ENCODE measurements around the gene BLID. TPM values are rescaled to one million over a fixed set of nuclear protein-coding genes. Genes with fewer than 3 reads are reported as not detected.

Gene BLID
- total RNA-seq, 1 donor from 2014 or later = 0.36 TPM

DNA sequence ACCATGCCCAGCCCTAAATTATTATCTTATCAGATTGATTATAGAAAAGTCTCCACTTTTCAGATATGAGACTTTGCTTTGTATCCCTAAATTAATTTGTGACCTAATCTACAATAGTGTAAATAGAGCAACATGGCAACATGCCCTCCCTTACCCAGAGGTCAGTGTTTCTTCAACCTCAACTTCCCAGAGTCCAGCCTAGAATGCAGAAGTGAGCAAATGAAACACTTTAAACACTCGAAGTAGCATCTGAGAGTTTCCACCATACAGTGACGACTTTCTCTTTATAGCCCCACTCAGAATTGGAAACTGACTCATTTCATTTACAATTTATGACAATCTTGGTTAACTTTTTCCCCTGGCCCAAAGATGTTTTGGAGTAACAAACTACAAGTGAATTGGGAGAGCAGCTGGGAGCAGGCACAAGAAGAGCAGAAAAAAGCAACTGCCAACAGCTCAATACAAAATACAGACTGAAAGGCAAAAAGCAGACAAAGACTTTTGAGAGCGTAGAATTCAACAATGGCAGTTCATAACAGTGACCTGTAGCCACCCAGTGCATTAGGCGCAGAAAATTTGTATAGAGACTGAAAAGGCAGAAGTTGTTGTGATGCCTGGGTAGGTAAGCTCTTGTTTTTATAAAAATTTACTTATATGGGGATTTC is 10.1 kb upstream of the BLID start:
- Histone ChIP-seq H3K9me3 (replicated peaks) (no peaks in the 10 kb centered on the region), H3K4me3 (no peak overlapping the region), H3K36me3 (no peaks in the 10 kb centered on the region), H3K27me3 (ENCODE audit: low read depth) (no peaks in the 10 kb centered on the region), H3K4me1 (no peaks in the 10 kb centered on the region), H3K27ac (replicated peaks) (no peak overlapping the region)
- TF ChIP-seq, protein P1, sequence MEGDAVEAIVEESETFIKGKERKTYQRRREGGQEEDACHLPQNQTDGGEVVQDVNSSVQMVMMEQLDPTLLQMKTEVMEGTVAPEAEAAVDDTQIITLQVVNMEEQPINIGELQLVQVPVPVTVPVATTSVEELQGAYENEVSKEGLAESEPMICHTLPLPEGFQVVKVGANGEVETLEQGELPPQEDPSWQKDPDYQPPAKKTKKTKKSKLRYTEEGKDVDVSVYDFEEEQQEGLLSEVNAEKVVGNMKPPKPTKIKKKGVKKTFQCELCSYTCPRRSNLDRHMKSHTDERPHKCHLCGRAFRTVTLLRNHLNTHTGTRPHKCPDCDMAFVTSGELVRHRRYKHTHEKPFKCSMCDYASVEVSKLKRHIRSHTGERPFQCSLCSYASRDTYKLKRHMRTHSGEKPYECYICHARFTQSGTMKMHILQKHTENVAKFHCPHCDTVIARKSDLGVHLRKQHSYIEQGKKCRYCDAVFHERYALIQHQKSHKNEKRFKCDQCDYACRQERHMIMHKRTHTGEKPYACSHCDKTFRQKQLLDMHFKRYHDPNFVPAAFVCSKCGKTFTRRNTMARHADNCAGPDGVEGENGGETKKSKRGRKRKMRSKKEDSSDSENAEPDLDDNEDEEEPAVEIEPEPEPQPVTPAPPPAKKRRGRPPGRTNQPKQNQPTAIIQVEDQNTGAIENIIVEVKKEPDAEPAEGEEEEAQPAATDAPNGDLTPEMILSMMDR (IDR thresholded peaks at IDR 0.05; ENCODE audit: borderline replicate concordance) = no peak
- intact Hi-C loops (cut with micrococcal nuclease) = no loop called here
- DNase-seq = no peak

DNA sequence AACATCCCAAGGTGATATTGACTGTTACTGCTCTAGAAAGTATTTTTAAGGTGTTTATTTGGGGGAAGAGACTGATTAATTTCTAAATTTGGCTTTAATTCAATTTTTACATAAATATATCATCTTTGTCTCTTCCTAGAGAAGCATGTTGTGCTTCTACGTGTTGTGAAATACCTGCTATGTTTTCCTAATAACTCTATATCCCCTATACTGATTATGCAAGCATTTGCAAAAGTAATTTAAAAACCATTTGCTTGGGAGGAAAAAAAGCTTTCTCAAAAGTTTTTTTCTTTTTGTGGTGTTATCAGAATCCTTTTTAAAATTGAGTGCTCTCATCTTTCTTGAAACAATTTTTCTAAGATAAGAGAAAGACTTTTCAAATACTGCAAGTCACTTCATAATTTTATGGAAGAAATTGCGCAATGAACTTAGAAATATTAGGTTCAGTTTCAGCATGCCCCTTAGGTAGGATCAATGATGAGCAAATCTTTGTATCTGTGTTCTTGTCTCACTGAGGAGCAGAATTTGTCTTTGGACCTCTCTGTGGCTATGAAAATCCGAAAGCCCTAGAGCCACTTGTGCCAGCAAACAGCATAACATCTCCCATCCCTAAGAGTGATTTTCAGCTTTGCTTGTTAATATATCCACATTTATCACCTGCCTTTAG is 7.4 kb upstream of the BLID start:
- TF ChIP-seq, protein P1 (IDR thresholded peaks at IDR 0.05; ENCODE audit: borderline replicate concordance) = no peak
- Histone ChIP-seq H3K4me3 (no peak overlapping the region), H3K4me1 (no peaks in the 10 kb centered on the region), H3K36me3 (no peaks in the 10 kb centered on the region), H3K27me3 (ENCODE audit: low read depth) (no peaks in the 10 kb centered on the region), H3K27ac (replicated peaks) (no peak overlapping the region), H3K9me3 (replicated peaks) (no peaks in the 10 kb centered on the region)
- intact Hi-C loops (cut with micrococcal nuclease) = no loop called here
- DNase-seq = no peak

DNA sequence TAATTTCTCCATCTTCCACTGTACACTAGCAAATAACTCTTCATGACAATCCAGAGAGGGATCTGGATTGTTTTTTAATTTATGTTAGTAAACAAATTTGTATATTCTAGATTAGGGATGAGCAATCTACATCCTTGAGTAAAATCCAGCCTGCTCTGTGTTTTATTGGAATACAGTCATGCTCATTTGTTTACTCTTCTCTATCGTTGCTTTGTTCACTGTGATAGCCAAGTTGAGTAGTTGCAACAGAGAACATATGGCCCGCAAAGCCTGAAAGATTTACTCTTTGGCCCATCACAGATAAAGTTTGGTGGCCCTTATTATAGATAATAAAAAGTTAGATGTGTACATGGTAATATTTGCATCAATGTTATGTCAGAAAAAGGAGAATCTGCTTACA is 6.2 kb upstream of the BLID start:
- no peaks in the 10 kb centered on the region for H3K36me3 ChIP-seq
- TF ChIP-seq, protein P1 (IDR thresholded peaks at IDR 0.05; ENCODE audit: borderline replicate concordance) = no peak
- no peak overlapping the region for H3K4me3 ChIP-seq
- no peak overlapping the region for H3K27ac ChIP-seq (replicated peaks)
- intact Hi-C loops (cut with micrococcal nuclease) = no loop called here
- no peaks in the 10 kb centered on the region for H3K9me3 ChIP-seq (replicated peaks)
- no peak for DNase-seq
- no peaks in the 10 kb centered on the region for H3K4me1 ChIP-seq
- H3K27me3 ChIP-seq (ENCODE audit: low read depth) = no peaks in the 10 kb centered on the region

DNA sequence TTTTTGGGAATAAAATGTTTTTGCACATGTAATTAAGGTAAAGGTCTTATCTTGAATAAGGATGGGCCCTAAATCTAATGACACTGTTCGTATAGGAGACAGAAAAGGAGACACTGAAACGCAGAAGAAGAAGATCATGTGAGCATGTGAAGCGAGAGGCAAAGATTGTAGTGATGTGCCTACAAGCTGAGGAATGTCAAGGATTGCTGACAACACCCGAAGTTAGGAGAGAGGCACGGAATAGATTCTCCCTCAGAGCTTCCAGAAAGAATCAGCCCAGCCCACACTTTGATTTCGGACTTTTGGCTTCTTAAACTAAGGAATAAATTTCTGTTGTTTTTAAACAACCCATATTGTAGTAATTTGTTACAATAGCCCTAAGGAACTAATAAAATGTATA is 4.1 kb upstream of the BLID start:
- TF ChIP-seq, protein P1 (IDR thresholded peaks at IDR 0.05; ENCODE audit: borderline replicate concordance) = no peak
- no peak overlapping the region for H3K4me3 ChIP-seq
- no peaks in the 10 kb centered on the region for H3K27me3 ChIP-seq (ENCODE audit: low read depth)
- no peaks in the 10 kb centered on the region for H3K36me3 ChIP-seq
- intact Hi-C loops (cut with micrococcal nuclease) = no loop called here
- no peak overlapping the region for H3K27ac ChIP-seq (replicated peaks)
- H3K9me3 ChIP-seq (replicated peaks) = no peaks in the 10 kb centered on the region
- H3K4me1 ChIP-seq = peaks cover 4% of the 10 kb centered on the region
- no peak for DNase-seq

DNA sequence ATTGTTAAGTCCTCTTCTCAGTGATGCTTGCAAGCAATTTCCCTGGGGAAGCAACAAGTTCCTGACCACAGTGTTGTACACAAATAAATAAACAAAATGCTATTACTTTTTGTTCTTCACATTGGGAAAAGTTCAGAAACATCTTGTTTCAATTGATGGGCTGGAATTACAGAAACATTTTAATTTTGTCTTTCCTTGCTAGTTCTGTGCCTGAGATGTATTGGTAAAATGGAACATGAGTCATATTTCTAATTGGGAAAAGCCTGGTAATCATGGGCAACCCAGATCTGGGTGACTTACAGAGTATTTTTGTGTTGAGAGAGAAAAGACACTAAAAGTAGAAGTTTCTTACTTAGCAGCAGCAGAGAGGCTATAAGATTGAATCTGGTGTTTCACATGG is 576 bp upstream of the BLID start:
- no peak overlapping the region for H3K4me3 ChIP-seq
- H3K36me3 ChIP-seq = no peaks in the 10 kb centered on the region
- H3K27ac ChIP-seq (replicated peaks) = no peak overlapping the region
- TF ChIP-seq, protein P1 (IDR thresholded peaks at IDR 0.05; ENCODE audit: borderline replicate concordance) = no peak
- no peaks in the 10 kb centered on the region for H3K9me3 ChIP-seq (replicated peaks)
- H3K27me3 ChIP-seq (ENCODE audit: low read depth) = no peaks in the 10 kb centered on the region
- H3K4me1 ChIP-seq = peaks cover 5% of the 10 kb centered on the region
- DNase-seq = no peak
- intact Hi-C loops (cut with micrococcal nuclease) = no loop called here

Measured in left ventricle myocardium inferior (tissue), 1 donor.